GDM1 (cell line): ENCODE results near the gene PTCSC3.
"Not testable (repeated sequence)": the region's sequence is repeated elsewhere in the genome, so short reads cannot be mapped to it uniquely, and the experiment has no call there.

ENCODE experiments used
- DNase-seq: peaks from one replicate; lab custom pipeline; 2025; lab: John Stamatoyannopoulos, UW

The PTCSC3 gene

GRCh38 chr14:36173161-36173560 lies 3.4 kb downstream of the PTCSC3 start:
- DNase-seq: no peak

- no peak for DNase-seq
These were observed 4.9 kb downstream of the PTCSC3 start for GRCh38 chr14:36171607-36172006.

GRCh38 chr14:36167431-36167830 lies 9.1 kb downstream of the PTCSC3 start:
- DNase-seq: no peak

- no peak for DNase-seq
These were observed 13.1 kb downstream of the PTCSC3 start for GRCh38 chr14:36163451-36163850.

GRCh38 chr14:36162267-36162666 lies 14.3 kb downstream of the PTCSC3 start:
- DNase-seq: no peak

- DNase-seq: no peak
These were observed 14.7 kb downstream of the PTCSC3 start for GRCh38 chr14:36161776-36162175.

- no peak for DNase-seq
These were observed 25.2 kb downstream of the PTCSC3 start for GRCh38 chr14:36151335-36151734.

- no peak for DNase-seq
These were observed 42.5 kb downstream of the PTCSC3 start for GRCh38 chr14:36134038-36134437.

- no peak for DNase-seq
These were observed 43.7 kb downstream of the PTCSC3 start for GRCh38 chr14:36132826-36133225.

GRCh38 chr14:36130186-36130585 lies 46.3 kb downstream of the PTCSC3 start:
- DNase-seq: no peak

- DNase-seq: no peak
These were observed 47.3 kb downstream of the PTCSC3 start for GRCh38 chr14:36129181-36129580.

- no peak for DNase-seq
These were observed 63.2 kb downstream of the PTCSC3 start for GRCh38 chr14:36113341-36113740.

- DNase-seq: no peak
These were observed 64.5 kb downstream of the PTCSC3 start for GRCh38 chr14:36111822-36112583.

GRCh38 chr14:36105401-36105800 lies 71.1 kb downstream of the PTCSC3 start:
- no peak for DNase-seq

- not testable (repeated sequence) for DNase-seq
These were observed 72.3 kb downstream of the PTCSC3 start for GRCh38 chr14:36104258-36104657.

GRCh38 chr14:36099619-36100018 lies 76.9 kb downstream of the PTCSC3 start:
- DNase-seq: no peak

GRCh38 chr14:36097356-36097755 lies 79.2 kb downstream of the PTCSC3 start:
- DNase-seq: no peak

GRCh38 chr14:36096090-36096489 lies 80.4 kb downstream of the PTCSC3 start:
- DNase-seq: no peak

GRCh38 chr14:36094963-36095362 lies 81.6 kb downstream of the PTCSC3 start:
- DNase-seq: no peak

- DNase-seq: no peak
These were observed 85.4 kb downstream of the PTCSC3 start for GRCh38 chr14:36091096-36091495.

GRCh38 chr14:36087411-36087810 lies 89.1 kb downstream of the PTCSC3 start:
- no peak for DNase-seq

- DNase-seq: no peak
These were observed 89.7 kb downstream of the PTCSC3 start for GRCh38 chr14:36086629-36087395.

- DNase-seq: no peak
These were observed 90.7 kb downstream of the PTCSC3 start for GRCh38 chr14:36085861-36086260.
